HepG2 (cell line): ENCODE results near the gene SEC61A2. TPM values are rescaled to one million over a fixed set of nuclear protein-coding genes. Genes with fewer than 3 reads are reported as not detected.

ENCODE experiments used
- ATAC-seq: fragments of 200-7000 bp; cut with Tn5 transposase; 3 replicates; pipeline ENCODE4 v1.9.1; 2020; ENCODE audit warnings: mild to moderate bottlenecking, moderate library complexity
- BruUV-seq: library from RNA; stranded (reverse); fragments of 400-500 nt; replicated peaks from 2 replicates; lab custom pipeline; 2021; lab: Mats Ljungman, UMichigan
- CTCF ChIA-PET: fragments of 300-600 bp; formaldehyde crosslinking; extraction: SDS; loops from one replicate; lab custom pipeline; 2021; ENCODE audit warnings: low total read pairs, inconsistent platforms, low intra/inter-chr PET ratio; lab: Yijun Ruan, JAX
- POLR2A ChIA-PET: fragments of 350-600 bp; sonication (Branson Sonifier 250); formaldehyde crosslinking; loops from one replicate; lab custom pipeline; 2020; ENCODE audit warnings: antibody characterized with exemption, inconsistent platforms; lab: Yijun Ruan, JAX
- DNase-seq: peaks from one replicate; pipeline ENCODE4 v3.0.0-alpha.2; 2015; ENCODE audit warnings: low spot score
- FAIRE-seq: peaks from 3 replicates; lab custom pipeline; 2011; peaks lifted over from hg19 to GRCh38; lab: Jason Lieb, UNC
- H2AFZ ChIP-seq: one replicate; pipeline ENCODE4 v1.6.1; 2011; ENCODE audit warnings: low read length, inconsistent platforms
- H3K27ac ChIP-seq: fragments of 300-600 bp; 3 replicates; pipeline ENCODE4 v1.8.0; 2011; ENCODE audit warnings: mixed run types, mild to moderate bottlenecking, mixed read lengths, low read length, inconsistent platforms; ENCODE audit not compliant: insufficient read depth; ENCODE audit errors: extremely low read length
- H3K27me3 ChIP-seq, 2 experiments: fragments of 200-600 bp in 1 of 2; 2 replicates in 1 of 2; 3 replicates in 1 of 2; pipeline versions ENCODE4 v1.6.0 to v1.8.0; 2011; ENCODE audit warnings: low read length in 2 of 2, mild to moderate bottlenecking in 2 of 2, moderate library complexity in 2 of 2, inconsistent platforms in 1 of 2; ENCODE audit not compliant: insufficient read depth in 2 of 2, control insufficient read depth in 1 of 2
- H3K36me3 ChIP-seq, 2 experiments: fragments of 200-600 bp in 1 of 2; replicated peaks in 1 of 2; 2 replicates in 1 of 2; 3 replicates in 1 of 2; pipeline versions ENCODE4 v1.5.1 to v1.8.0; 2011; ENCODE audit warnings: low read length in 2 of 2, inconsistent platforms in 1 of 2; ENCODE audit not compliant: insufficient read depth in 2 of 2, control insufficient read depth in 1 of 2
- H3K4me1 ChIP-seq: 2 replicates; pipeline ENCODE4 v1.5.1; 2012; ENCODE audit warnings: low read length, inconsistent platforms; ENCODE audit not compliant: insufficient read depth
- H3K4me2 ChIP-seq: 2 replicates; pipeline ENCODE4 v1.6.0; 2011; ENCODE audit warnings: low read depth, low read length, inconsistent platforms
- H3K4me3 ChIP-seq, 3 experiments: fragments of 200-600 bp in 1 of 3; sonication (generic), shearing (Covaris generic) in 1 of 3; replicated peaks in 1 of 3; 2 replicates each; pipeline ENCODE4 v1.5.1; 2011 to 2016; ENCODE audit warnings: low read length in 3 of 3, inconsistent platforms in 2 of 3, low read depth in 2 of 3, mild to moderate bottlenecking in 2 of 3, control low read depth in 1 of 3, mixed read lengths in 1 of 3; ENCODE audit not compliant: insufficient read depth in 1 of 3
- H3K79me2 ChIP-seq: one replicate; pipeline ENCODE4 v1.6.1; 2011; ENCODE audit warnings: low read length, inconsistent platforms; ENCODE audit not compliant: insufficient read depth
- H3K9ac ChIP-seq: 2 replicates; pipeline ENCODE4 v1.6.0; 2011; ENCODE audit warnings: mild to moderate bottlenecking, low read depth, low read length, inconsistent platforms; ENCODE audit not compliant: insufficient read depth
- H3K9me3 ChIP-seq: 2 replicates; pipeline ENCODE4 v1.5.1; 2012; ENCODE audit warnings: mild to moderate bottlenecking, low read length
- H4K20me1 ChIP-seq: 2 replicates; pipeline ENCODE4 v1.6.0; 2011; ENCODE audit warnings: inconsistent platforms, mild to moderate bottlenecking, low read length, moderate library complexity; ENCODE audit not compliant: insufficient read depth
- CEBPB ChIP-seq: IDR thresholded peaks from 2 replicates; pipeline ENCODE4 v1.6.1; 2011; ENCODE audit warnings: low read depth, low read length, improper control_type of control experiment, borderline replicate concordance
- MEIS1 ChIP-seq: sonication (generic); formaldehyde crosslinking; IDR thresholded peaks from 2 replicates; pipeline ENCODE4 v1.9.0; 2021; ENCODE audit warnings: mild to moderate bottlenecking, missing genetic modification reagents, moderate library complexity, borderline replicate concordance
- NCOA2 ChIP-seq: sonication (generic); formaldehyde crosslinking; IDR thresholded peaks from 2 replicates; pipeline ENCODE4 v1.8.0; 2022; ENCODE audit warnings: inconsistent platforms
- NKX3-1 ChIP-seq: sonication (generic); formaldehyde crosslinking; IDR thresholded peaks from 2 replicates; pipeline ENCODE4 v1.5.0; 2020; ENCODE audit warnings: missing genetic modification reagents
- NPAS2 ChIP-seq: sonication (generic); formaldehyde crosslinking; IDR thresholded peaks from 2 replicates; pipeline ENCODE4 v1.8.0; 2022; ENCODE audit warnings: mild to moderate bottlenecking, missing genetic modification reagents, borderline replicate concordance
- PHB2 ChIP-seq: fragments of 450-650 bp; IDR thresholded peaks from 2 replicates; pipeline ENCODE4 v1.6.1; 2018; ENCODE audit not compliant: partially characterized antibody
- ZNF335 ChIP-seq: sonication (generic); formaldehyde crosslinking; IDR thresholded peaks from 2 replicates; pipeline ENCODE4 v1.4.0; 2020; ENCODE audit warnings: missing genetic modification reagents
- ZSCAN9 ChIP-seq: IDR thresholded peaks from 2 replicates; pipeline ENCODE4 v1.6.1; 2016; ENCODE audit warnings: borderline replicate concordance
- WGBS: methylation state at CpG from one replicate; pipeline ENCODE4 v1.1.6; 2017; ENCODE audit warnings: low lambda C conversion rate; 5-methylcytosine and 5-hydroxymethylcytosine counted together
- in situ Hi-C: cut with HindIII; loops from 2 replicates; pipeline ENCODE4 v1.10.0; 2017; ENCODE audit warnings: low pct_unique_long_range_greater_than_20kb; ENCODE audit not compliant: extremely low pct_ligation_motif_present
- intact Hi-C: fragments of 100-400 bp; cut with micrococcal nuclease; formaldehyde crosslinking; loops from one replicate; pipeline ENCODE4 v1.10.0; 2022; ENCODE audit not compliant: unreplicated experiment
- polyA plus RNA-seq, 8 experiments: library from polyadenylated mRNA; depleted of rRNA in 3 of 8; stranded (reverse) in 7 of 8; unstranded in 1 of 8; fragments of >200 nt; fragmentation: Illumina TruSeq in 4 of 8; extraction: Trizol in 4 of 8; gene quantifications; 2 replicates each; pipeline versions ENCODE4 v1.2.1 to v1.2.3, GENCODE V29; 2011 to 2016; ENCODE audit warnings: low read depth in 4 of 8, missing spikeins in 1 of 8, mixed read lengths in 1 of 8; ENCODE audit not compliant: insufficient read depth in 1 of 8
- total RNA-seq, 5 experiments: library from RNA; depleted of rRNA; stranded (reverse); fragments of >200 nt; fragmentation: Illumina TruSeq; extraction: Trizol; gene quantifications; 2 replicates each; pipeline ENCODE4 v1.2.3, GENCODE V29; 2016; ENCODE audit warnings: low read depth in 1 of 5
- TF ChIP-seq, protein P1 (sequence below): sonication (generic); formaldehyde crosslinking; IDR thresholded peaks from 2 replicates; pipeline ENCODE4 v1.4.0; 2020; ENCODE audit warnings: missing genetic modification reagents
- TF ChIP-seq, protein P2 (sequence below): sonication (generic); formaldehyde crosslinking; IDR thresholded peaks from 2 replicates; pipeline ENCODE4 v1.4.0; 2020; ENCODE audit warnings: missing genetic modification reagents, mild to moderate bottlenecking, borderline replicate concordance
- TF ChIP-seq, protein P3 (sequence below): sonication (generic); formaldehyde crosslinking; IDR thresholded peaks from one replicate; pipeline ENCODE4 v1.5.1; 2020; ENCODE audit warnings: mild to moderate bottlenecking, missing genetic modification reagents; ENCODE audit errors: not compliant biosample characterization

Gene SEC61A2
- total and polyA plus RNA-seq, 2 of the 13 experiments (the other 11 are each of a cell fraction or from before 2014, with no cell fraction given): 5.5 to 7.4 TPM

DNA sequence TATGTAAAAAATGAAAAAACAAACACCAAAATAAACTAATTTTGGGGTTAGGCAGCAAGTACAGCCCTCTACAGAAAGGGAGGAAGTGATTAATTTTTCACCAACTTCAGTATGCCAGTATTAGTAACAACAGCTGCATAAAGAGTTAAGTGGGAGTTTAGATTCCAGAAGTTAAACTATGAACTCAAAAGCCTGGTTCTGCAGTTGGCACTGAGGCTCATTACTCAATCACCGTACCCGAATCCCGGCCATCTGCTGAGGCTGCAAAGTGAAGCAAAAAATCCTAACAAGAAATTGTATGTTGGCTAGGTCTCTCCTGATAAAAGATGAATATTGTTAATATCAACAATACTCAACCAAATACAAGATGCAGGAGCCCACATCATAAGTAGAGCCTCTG lies 62.2 kb downstream of the SEC61A2 start (continued):
- TF ChIP-seq, protein P1, sequence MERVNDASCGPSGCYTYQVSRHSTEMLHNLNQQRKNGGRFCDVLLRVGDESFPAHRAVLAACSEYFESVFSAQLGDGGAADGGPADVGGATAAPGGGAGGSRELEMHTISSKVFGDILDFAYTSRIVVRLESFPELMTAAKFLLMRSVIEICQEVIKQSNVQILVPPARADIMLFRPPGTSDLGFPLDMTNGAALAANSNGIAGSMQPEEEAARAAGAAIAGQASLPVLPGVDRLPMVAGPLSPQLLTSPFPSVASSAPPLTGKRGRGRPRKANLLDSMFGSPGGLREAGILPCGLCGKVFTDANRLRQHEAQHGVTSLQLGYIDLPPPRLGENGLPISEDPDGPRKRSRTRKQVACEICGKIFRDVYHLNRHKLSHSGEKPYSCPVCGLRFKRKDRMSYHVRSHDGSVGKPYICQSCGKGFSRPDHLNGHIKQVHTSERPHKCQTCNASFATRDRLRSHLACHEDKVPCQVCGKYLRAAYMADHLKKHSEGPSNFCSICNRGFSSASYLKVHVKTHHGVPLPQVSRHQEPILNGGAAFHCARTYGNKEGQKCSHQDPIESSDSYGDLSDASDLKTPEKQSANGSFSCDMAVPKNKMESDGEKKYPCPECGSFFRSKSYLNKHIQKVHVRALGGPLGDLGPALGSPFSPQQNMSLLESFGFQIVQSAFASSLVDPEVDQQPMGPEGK (CRISPR knock-in tag): no peak
- TF ChIP-seq ZNF335 (CRISPR knock-in tag) (no peak), NCOA2 (CRISPR knock-in tag) (0 out of 2 replicates have a peak, but pooled peaks have one; percentile 16), NPAS2 (no peak), ZSCAN9 (CRISPR knock-in tag) (0 out of 2 replicates have a peak, but pooled peaks have one; percentile 31)
- TF ChIP-seq, protein P2, sequence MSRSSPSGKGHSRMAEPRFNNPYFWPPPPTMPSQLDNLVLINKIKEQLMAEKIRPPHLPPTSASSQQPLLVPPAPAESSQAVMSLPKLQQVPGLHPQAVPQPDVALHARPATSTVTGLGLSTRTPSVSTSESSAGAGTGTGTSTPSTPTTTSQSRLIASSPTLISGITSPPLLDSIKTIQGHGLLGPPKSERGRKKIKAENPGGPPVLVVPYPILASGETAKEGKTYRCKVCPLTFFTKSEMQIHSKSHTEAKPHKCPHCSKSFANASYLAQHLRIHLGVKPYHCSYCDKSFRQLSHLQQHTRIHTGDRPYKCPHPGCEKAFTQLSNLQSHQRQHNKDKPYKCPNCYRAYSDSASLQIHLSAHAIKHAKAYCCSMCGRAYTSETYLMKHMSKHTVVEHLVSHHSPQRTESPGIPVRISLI (CRISPR knock-in tag): no peak

DNA sequence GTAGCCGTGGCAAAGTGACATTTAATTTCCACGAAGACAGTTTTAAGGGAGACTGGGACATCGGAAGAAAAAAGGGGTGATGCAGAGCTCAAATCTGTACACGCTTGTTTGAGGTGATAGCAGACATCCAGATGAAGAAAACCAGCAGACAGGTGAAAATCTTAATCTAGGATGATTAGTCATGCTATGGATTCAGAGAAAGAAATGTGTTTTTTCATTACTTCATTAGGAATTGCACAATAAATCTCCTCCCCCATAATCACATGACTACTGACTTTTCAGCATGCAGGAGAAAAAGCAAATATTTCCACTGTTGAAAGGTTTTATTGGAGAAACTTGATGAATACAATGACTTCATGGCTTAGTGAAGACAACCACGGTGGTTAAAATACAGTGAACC lies 63.7 kb downstream of the SEC61A2 start:
- intact Hi-C loops (no loop called here), in situ Hi-C loops (no loop called here)
- H4K20me1 ChIP-seq: no peaks in the 10 kb centered on the region
- 76% methylated on average over 5 of the region's 5 CpGs for WGBS
- POLR2A ChIA-PET: no interaction called here
- H3K27me3 ChIP-seq: no peaks in the 10 kb centered on the region; a peak in 1 of 5 replicates
- no peak overlapping the region for H2AFZ ChIP-seq
- H3K4me2 ChIP-seq: peak overlapping the region; percentile 79; the same call in 1 of the 2 replicates
- peaks cover 48% of the 10 kb centered on the region for H3K4me1 ChIP-seq
- H3K9ac ChIP-seq: no peak overlapping the region
- no peak for FAIRE-seq
- H3K79me2 ChIP-seq: peaks cover 74% of the 10 kb centered on the region
- CTCF ChIA-PET: no interaction called here
- TF ChIP-seq PHB2: no peak
- TF ChIP-seq, protein P3, sequence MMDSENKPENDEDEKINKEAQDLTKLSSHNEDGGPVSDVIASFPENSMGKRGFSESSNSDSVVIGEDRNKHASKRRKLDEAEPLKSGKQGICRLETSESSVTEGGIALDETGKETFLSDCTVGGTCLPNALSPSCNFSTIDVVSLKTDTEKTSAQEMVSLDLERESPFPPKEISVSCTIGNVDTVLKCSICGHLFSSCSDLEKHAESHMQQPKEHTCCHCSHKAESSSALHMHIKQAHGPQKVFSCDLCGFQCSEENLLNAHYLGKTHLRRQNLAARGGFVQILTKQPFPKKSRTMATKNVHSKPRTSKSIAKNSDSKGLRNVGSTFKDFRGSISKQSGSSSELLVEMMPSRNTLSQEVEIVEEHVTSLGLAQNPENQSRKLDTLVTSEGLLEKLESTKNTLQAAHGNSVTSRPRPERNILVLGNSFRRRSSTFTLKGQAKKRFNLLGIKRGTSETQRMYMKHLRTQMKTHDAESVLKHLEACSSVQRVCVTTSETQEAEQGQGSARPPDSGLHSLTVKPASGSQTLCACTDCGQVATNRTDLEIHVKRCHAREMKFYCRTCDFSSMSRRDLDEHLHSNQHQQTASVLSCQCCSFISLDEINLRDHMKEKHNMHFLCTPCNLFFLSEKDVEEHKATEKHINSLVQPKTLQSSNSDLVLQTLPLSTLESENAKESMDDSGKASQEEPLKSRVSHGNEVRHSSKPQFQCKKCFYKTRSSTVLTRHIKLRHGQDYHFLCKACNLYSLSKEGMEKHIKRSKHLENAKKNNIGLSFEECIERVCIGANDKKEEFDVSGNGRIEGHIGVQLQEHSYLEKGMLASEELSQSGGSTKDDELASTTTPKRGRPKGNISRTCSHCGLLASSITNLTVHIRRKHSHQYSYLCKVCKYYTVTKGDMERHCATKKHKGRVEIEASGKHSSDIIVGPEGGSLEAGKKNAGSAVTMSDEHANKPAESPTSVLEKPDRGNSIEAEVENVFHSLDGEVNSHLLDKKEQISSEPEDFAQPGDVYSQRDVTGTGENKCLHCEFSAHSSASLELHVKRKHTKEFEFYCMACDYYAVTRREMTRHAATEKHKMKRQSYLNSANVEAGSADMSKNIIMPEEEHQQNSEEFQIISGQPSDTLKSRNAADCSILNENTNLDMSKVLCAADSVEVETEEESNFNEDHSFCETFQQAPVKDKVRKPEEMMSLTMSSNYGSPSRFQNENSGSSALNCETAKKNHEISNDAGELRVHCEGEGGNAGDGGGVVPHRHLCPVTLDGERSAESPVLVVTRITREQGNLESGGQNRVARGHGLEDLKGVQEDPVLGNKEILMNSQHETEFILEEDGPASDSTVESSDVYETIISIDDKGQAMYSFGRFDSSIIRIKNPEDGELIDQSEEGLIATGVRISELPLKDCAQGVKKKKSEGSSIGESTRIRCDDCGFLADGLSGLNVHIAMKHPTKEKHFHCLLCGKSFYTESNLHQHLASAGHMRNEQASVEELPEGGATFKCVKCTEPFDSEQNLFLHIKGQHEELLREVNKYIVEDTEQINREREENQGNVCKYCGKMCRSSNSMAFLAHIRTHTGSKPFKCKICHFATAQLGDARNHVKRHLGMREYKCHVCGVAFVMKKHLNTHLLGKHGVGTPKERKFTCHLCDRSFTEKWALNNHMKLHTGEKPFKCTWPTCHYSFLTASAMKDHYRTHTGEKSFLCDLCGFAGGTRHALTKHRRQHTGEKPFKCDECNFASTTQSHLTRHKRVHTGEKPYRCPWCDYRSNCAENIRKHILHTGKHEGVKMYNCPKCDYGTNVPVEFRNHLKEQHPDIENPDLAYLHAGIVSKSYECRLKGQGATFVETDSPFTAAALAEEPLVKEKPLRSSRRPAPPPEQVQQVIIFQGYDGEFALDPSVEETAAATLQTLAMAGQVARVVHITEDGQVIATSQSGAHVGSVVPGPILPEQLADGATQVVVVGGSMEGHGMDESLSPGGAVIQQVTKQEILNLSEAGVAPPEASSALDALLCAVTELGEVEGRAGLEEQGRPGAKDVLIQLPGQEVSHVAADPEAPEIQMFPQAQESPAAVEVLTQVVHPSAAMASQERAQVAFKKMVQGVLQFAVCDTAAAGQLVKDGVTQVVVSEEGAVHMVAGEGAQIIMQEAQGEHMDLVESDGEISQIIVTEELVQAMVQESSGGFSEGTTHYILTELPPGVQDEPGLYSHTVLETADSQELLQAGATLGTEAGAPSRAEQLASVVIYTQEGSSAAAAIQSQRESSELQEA (CRISPR knock-in tag): no peak
- no peak for TF ChIP-seq NKX3-1
- peak; percentile 81; the same call in 1 of the 2 replicates for TF ChIP-seq CEBPB
- no peak for TF ChIP-seq MEIS1
- BruUV-seq: no TSS peak
- DNase-seq: no peak
- ATAC-seq: no peak
- no peaks in the 10 kb centered on the region for H3K9me3 ChIP-seq
- H3K27ac ChIP-seq: no peak overlapping the region
- no peak overlapping the region for H3K4me3 ChIP-seq
- no peaks in the 10 kb centered on the region; a peak in 2 of 5 replicates for H3K36me3 ChIP-seq
